Esophagus (tissue), 2 donors: Measurements from ENCODE around the gene CROCC2. TPM values are rescaled to one million over a fixed set of nuclear protein-coding genes. Genes with fewer than 3 reads are reported as not detected.

ENCODE experiments used
- H3K27ac ChIP-seq, 2 donors: one replicate each; pipeline ENCODE4 v1.5.1; 2013; ENCODE audit warnings: low read depth in 2 of 2, mild to moderate bottlenecking in 2 of 2, inconsistent platforms in 1 of 2, low read length in 1 of 2, moderate library complexity in 1 of 2
- H3K27me3 ChIP-seq, 2 donors: one replicate each; pipeline ENCODE4 v1.6.1; 2013; ENCODE audit warnings: low read length in 2 of 2, control low read depth in 1 of 2, mild to moderate bottlenecking in 1 of 2; ENCODE audit not compliant: insufficient read depth in 2 of 2, control insufficient read depth in 1 of 2
- H3K36me3 ChIP-seq, 2 donors: one replicate each; pipeline ENCODE4 v1.6.1; 2013; ENCODE audit warnings: low read length in 1 of 2; ENCODE audit not compliant: control insufficient read depth in 2 of 2, insufficient read depth in 2 of 2
- H3K4me1 ChIP-seq, 2 donors: one replicate each; pipeline ENCODE4 v1.6.1; 2013; ENCODE audit warnings: low read length in 1 of 2; ENCODE audit not compliant: control insufficient read depth in 2 of 2, insufficient read depth in 2 of 2
- H3K4me3 ChIP-seq, 2 donors: one replicate each; pipeline ENCODE4 v1.5.1; 2013; ENCODE audit warnings: low read length in 2 of 2, mild to moderate bottlenecking in 2 of 2, low read depth in 1 of 2, moderate library complexity in 1 of 2
- H3K9me3 ChIP-seq, 2 donors: one replicate each; pipeline ENCODE4 v1.6.1; 2013; ENCODE audit warnings: mild to moderate bottlenecking in 2 of 2, low read depth in 1 of 2, low read length in 1 of 2, moderate library complexity in 1 of 2; ENCODE audit not compliant: control insufficient read depth in 2 of 2, insufficient read depth in 1 of 2
- WGBS, 2 donors: extraction: QIAGEN DNeasy Blood & Tissue Kit; methylation state at CpG; one replicate each; pipeline ENCODE4 v1.1.7; 2013; 5-methylcytosine and 5-hydroxymethylcytosine counted together
- polyA plus RNA-seq, 2 donors: library from polyadenylated mRNA; stranded (reverse); fragments of 200-250 nt; gene quantifications; one replicate each; pipeline ENCODE4 v1.2.3, GENCODE V29; 2013
- donor health status: healthy with polysubstance abuse.
- donor health status: Bipolar disorder and iron deficiency.

The CROCC2 gene
- polyA plus RNA-seq, 2 donors, result 0.12 to 0.16 TPM

DNA sequence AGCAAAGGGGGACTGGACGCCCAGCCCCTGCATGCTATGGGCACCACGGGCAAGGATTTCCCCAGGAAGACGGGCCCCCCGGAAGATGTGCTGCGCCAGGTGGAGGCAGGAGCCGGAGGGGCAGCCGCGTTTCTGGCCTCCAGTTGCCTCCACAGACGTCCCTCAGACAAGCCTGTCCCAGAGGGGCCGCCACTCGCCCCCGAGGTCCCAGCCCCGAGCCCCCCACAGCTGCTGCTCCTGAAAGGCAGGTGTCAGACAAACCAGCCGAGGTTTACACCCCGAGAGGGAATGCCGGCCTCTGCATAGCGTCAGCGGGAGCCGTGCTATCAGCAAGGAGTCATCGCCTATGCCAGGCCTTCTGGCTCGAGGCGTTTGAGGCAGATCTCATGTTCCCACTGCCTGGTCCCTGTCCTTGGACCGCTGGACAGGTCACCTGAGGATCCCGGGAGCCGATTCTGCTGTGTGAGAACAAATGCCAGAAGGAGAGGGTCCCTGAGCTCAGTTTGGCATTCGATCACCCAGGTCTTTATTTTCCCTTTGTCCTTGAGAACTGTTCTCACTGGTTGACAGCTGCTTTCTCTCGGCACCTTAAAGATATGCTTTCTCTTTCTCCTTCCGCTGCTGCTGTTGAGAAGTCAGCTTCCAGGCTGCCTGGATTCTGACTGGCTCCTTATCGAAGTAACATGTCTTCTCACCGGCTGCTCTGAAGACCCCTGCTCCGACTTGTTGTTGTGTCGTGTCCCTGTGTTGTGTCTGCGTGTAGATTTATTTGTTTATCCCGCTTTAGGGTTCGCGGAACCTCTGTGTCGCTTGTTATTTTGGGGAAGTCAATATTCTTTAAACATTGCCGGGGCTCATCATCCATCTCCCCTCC is 20.6 kb downstream of the CROCC2 start:
- no peak overlapping the region for H3K27ac ChIP-seq
- no peaks in the 10 kb centered on the region for H3K36me3 ChIP-seq
- 57 to 61% methylated on average over 35 to 38 of the region's 38 CpGs for WGBS, 2 donors
- no peak overlapping the region for H3K4me3 ChIP-seq
- H3K9me3 ChIP-seq, result no peaks in the 10 kb centered on the region
- H3K4me1 ChIP-seq, result peaks cover 2 to 13% of the 10 kb centered on the region in 2 donors
- H3K27me3 ChIP-seq, result peaks cover 0 to 3% of the 10 kb centered on the region in 2 donors

DNA sequence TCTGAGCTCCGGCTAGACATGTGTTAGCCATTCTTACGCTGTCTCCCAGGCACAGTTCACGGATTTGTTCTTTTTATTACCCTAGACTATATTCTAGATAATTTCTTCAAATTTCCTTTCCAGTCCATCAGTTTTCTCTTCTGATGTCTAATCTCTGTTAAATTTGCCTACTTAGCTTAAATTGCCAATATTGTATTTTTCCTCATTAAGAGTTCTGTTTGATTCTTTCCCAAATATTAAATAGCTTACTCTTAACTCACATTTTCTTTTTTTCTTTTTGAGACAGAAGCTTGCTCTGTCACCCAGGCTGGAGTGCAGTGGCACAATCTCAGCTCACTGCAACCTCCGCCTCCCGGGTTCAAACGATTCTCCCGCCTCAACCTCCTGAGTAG is 21.2 kb downstream of the CROCC2 start:
- WGBS, 2 donors, result 84 to 87% methylated on average over 7 of the region's 7 CpGs
- H3K4me1 ChIP-seq, result peaks cover 2 to 7% of the 10 kb centered on the region in 2 donors
- peaks cover 0 to 3% of the 10 kb centered on the region in 2 donors for H3K27me3 ChIP-seq
- no peak overlapping the region for H3K27ac ChIP-seq
- no peaks in the 10 kb centered on the region for H3K9me3 ChIP-seq
- no peaks in the 10 kb centered on the region for H3K36me3 ChIP-seq
- H3K4me3 ChIP-seq, result no peak overlapping the region

DNA sequence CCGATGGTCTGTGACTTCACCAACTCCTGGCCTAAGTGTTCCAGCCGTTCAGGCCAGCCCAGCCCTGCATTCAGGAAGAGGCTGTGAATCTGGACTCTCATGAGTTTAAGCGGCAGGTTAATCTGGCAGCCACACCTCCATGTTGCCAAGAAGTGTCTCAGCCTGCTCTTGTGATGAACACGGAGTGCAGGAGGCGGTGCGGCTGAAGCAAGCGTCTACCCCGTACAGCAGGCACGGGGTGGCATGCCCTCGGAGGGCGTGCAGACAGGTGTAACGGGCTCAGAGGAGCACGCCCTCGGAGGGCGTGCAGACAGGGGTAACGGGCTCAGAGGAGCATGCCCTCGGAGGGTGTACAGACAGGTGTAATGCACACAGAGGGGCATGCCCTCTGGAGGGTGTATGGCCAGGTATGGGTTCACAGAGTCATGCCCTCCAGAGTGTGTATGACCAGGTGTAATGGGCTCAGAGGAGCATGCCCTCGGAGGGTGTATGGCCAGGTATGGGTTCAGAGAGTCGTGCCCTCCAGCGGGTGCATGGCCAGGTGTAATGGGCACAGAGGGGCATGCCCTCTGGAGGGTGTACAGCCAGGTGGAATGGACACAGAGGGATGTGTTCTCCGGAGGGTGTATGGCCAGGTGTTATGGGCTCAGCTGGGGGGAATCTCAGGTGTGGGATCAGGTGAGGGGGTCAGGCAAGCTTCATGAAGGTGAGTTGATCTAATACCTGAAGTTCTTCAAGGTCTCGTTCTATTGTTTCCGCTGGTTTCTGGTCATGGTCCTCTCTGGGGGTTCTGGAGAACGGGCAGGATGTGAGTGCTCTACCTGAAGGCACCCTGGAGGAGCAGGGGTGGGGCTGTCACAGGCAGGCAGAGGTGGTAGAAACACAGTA is 22.6 kb downstream of the CROCC2 start:
- 80 to 82% methylated on average over 24 of the region's 24 CpGs for WGBS, 2 donors
- Histone ChIP-seq H3K27ac (no peak overlapping the region), H3K36me3 (no peaks in the 10 kb centered on the region), H3K4me3 (no peak overlapping the region), H3K9me3 (no peaks in the 10 kb centered on the region), H3K27me3 (peaks cover 0 to 3% of the 10 kb centered on the region in 2 donors), H3K4me1 (peaks cover 0 to 2% of the 10 kb centered on the region in 2 donors)

DNA sequence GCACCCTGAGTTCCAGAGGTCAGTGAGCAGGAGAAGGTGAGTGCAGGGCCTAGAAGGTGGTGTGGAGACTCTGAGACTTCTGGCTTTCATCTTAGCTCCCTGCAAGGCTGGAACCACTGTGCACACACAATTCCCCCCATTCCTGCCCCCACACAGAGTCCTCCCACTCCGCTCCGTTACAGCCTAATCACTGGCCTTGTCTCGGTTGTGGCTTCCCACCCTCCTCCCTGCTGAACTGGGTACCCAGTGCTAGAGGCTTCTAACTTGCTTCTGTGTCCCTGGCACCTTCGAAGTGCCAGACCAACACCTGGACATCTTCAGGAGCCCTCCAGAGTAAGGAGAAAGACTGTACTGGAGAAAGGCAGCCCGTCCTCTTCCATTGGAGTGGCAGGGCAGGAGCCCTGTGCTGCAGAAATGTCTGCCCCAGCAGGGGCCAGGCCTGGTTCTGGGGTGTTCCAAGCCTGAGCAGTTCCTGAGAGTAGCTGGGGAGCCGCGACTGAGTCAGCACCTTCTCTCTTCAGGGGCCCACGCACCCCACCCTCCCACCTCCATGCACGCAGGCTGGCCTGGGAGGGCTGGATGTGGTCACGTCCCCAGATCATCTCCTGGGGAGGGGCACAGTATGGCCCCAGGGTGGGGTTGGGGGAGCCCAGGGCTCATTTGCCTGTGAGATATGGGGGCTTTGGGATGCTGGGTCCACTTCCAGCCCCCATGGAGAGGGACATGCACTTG is 23.4 kb downstream of the CROCC2 start:
- Histone ChIP-seq H3K36me3 (no peaks in the 10 kb centered on the region), H3K9me3 (no peaks in the 10 kb centered on the region), H3K4me1 (peaks cover 0 to 2% of the 10 kb centered on the region in 2 donors), H3K4me3 (no peak overlapping the region), H3K27me3 (peaks cover 0 to 3% of the 10 kb centered on the region in 2 donors), H3K27ac (no peak overlapping the region)
- 79 to 84% methylated on average over 10 of the region's 10 CpGs for WGBS, 2 donors

DNA sequence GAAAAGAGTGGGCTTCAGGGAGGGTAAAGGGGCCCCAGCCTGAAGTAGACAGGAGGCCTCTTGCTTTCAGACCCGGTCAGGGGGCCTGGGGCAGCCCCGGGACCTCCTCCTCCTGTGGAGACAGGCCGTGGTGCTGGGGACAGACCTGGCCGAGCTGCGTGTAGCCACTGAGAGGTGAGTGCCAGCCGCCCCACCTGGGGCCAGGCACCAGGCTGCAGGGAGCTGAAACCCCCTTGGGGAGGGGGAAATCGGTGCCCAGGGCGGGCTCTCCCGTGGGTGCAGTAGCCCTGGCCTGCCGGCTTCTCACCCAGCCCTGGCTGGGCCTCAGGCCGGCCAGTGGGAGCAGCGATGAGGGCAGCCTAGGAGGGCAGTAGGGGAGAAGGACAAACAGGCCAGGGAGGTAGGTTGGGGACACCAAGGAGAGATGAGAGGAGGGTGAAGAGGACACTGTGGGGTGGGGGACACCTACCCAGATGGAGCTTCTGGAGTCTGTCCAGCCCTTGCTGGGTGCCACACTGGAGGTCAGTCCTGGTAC is 24.0 kb downstream of the CROCC2 start:
- Histone ChIP-seq H3K4me3 (no peak overlapping the region), H3K9me3 (no peaks in the 10 kb centered on the region), H3K4me1 (peaks cover 0 to 2% of the 10 kb centered on the region in 2 donors), H3K27ac (no peak overlapping the region), H3K27me3 (peaks cover 0 to 3% of the 10 kb centered on the region in 2 donors), H3K36me3 (no peaks in the 10 kb centered on the region)
- 84 to 90% methylated on average over 11 to 12 of the region's 12 CpGs for WGBS, 2 donors

DNA sequence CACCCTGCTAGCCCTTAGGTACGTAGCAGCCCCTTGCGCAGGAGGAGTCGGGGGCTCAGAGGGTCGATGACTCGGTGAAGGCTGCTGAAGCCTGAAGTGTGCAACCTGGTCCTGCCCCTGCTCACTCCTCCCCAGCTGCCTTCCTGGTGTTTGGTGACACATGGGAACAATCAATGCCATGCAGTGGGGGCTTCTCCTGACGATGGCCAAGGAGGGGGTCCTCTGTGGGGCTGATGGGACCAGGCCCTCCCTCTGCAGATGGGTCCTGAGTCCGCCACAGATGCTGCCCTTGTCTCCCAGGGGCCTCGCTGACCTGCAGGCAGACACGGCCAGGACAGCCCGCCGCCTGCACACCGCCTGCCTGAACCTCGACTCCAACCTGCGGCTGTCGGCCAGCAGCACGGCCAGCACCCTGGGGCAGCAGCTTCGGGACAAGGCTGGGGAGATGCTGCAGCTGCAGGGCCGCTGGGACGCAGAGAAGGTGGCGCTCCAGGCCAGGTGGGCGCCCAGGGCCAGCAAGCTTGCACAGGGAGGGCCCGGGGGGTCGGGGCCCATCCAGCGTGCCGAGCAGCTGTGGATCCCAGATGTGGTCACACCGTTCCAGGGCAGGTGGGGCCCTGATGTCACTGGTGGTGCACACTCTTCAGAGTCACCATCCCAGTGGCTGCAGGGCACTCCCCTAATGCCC is 24.6 kb downstream of the CROCC2 start:
- 85 to 86% methylated on average over 26 of the region's 26 CpGs for WGBS, 2 donors
- Histone ChIP-seq H3K27ac (no peak overlapping the region), H3K36me3 (no peaks in the 10 kb centered on the region), H3K4me3 (no peak overlapping the region), H3K9me3 (no peaks in the 10 kb centered on the region), H3K4me1 (peaks cover 0 to 2% of the 10 kb centered on the region in 2 donors), H3K27me3 (peaks cover 0 to 3% of the 10 kb centered on the region in 2 donors)

DNA sequence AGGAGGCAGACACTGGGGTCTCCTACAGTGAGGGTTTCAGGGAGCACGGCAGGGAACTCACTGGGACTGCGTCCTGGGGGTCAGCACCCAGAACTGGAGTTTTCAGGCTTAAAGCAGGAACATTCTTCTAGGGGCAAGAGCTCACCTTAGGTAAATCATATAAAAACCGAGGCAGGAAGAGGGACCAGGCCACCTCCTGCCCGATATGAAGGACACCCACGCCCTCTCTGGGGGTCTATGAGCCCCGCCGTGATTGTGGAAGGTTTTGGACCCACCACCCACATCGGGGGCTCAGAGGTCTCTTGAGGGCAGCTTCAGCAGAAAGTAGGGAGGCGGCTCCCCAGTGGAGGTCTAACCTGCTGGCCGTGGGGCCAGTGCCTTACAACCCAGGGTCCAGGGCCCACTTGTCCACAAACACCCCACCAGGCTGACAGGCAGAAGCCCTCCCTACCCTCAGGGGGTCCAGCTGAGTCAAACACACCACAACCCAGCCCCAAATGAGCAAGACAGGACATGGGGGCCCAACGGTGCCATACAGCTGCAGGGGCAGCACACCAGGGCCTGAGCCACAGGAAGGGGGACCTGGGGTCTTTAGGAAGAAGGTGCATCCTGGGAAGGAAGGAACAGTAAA is 25.3 kb downstream of the CROCC2 start:
- WGBS, 2 donors, result 77 to 84% methylated on average over 11 of the region's 11 CpGs

DNA sequence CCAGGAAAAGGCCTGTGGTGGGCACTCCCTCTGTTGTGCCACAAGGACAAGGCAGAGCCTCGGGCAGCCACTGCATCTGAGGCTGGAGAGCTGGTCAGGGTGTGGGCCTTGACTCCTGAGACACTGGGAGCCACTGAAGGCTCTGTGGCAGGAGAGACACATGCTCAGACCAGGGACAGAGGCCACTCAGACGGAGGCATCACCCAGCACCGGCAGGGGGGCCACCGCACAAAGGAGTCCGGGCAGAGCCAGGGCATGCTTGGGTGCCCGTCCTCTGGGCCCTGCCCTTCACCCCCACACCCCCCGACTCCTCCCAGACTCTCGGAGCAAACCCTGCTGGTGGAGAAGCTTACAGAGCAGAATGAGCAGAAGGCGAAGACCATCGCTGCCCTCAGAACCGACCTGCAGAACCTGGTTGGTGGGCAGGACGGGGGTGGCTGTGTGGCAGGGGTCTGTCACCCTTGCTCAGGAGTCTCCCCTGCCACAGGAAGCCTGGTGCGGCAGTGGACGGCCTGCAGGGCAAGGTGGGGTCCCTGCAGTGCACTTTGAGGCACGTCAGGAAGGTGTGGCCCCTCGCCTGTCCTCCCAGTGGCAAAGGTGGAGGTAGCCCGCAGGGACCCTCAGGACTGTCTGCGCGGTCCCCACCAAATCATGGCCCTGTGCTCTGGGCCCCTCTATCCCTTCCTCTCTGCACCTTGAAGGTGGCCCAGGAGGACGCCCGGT is 26.0 kb downstream of the CROCC2 start:
- Histone ChIP-seq H3K4me1 (peaks cover 0 to 2% of the 10 kb centered on the region in 2 donors), H3K4me3 (no peak overlapping the region), H3K27ac (no peak overlapping the region), H3K36me3 (no peaks in the 10 kb centered on the region), H3K9me3 (no peaks in the 10 kb centered on the region), H3K27me3 (peaks cover 0 to 3% of the 10 kb centered on the region in 2 donors)
- 85 to 86% methylated on average over 21 of the region's 21 CpGs for WGBS, 2 donors

More for the DNA sequence above, 25.3 kb downstream of the CROCC2 start:
- H3K27me3 ChIP-seq, result peaks cover 0 to 3% of the 10 kb centered on the region in 2 donors
- H3K9me3 ChIP-seq, result no peaks in the 10 kb centered on the region
- no peaks in the 10 kb centered on the region for H3K36me3 ChIP-seq
- no peak overlapping the region for H3K27ac ChIP-seq
- peaks cover 0 to 2% of the 10 kb centered on the region in 2 donors for H3K4me1 ChIP-seq
- H3K4me3 ChIP-seq, result no peak overlapping the region
